Hepatocyte (in vitro differentiated cells): ENCODE measurements around the gene HYAL3.

Experiments used
- EZH2 ChIP-seq: fragments of 200-600 bp; sonication (generic); IDR thresholded peaks from 2 replicates; pipeline ENCODE4 v1.6.1; 2016; ENCODE audit warnings: antibody characterized with exemption, mild to moderate bottlenecking, borderline replicate concordance
- EZH2phosphoT487 ChIP-seq: fragments of 200-600 bp; sonication (generic); IDR thresholded peaks from one replicate; pipeline ENCODE4 v1.6.1; 2018; ENCODE audit warnings: antibody characterized with exemption, mild to moderate bottlenecking, low read depth, moderate library complexity; ENCODE audit not compliant: unreplicated experiment, severe bottlenecking
- TF ChIP-seq, protein P1 (sequence below): fragments of 200-600 bp; sonication (generic); IDR thresholded peaks from 2 replicates; pipeline ENCODE4 v1.5.1; 2016; ENCODE audit warnings: antibody characterized with exemption, mild to moderate bottlenecking; ENCODE audit not compliant: poor library complexity

- TF ChIP-seq, protein P1, sequence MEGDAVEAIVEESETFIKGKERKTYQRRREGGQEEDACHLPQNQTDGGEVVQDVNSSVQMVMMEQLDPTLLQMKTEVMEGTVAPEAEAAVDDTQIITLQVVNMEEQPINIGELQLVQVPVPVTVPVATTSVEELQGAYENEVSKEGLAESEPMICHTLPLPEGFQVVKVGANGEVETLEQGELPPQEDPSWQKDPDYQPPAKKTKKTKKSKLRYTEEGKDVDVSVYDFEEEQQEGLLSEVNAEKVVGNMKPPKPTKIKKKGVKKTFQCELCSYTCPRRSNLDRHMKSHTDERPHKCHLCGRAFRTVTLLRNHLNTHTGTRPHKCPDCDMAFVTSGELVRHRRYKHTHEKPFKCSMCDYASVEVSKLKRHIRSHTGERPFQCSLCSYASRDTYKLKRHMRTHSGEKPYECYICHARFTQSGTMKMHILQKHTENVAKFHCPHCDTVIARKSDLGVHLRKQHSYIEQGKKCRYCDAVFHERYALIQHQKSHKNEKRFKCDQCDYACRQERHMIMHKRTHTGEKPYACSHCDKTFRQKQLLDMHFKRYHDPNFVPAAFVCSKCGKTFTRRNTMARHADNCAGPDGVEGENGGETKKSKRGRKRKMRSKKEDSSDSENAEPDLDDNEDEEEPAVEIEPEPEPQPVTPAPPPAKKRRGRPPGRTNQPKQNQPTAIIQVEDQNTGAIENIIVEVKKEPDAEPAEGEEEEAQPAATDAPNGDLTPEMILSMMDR = no peak
- no peak for TF ChIP-seq EZH2
- TF ChIP-seq EZH2phosphoT487 = no peak
Measured at GRCh38 chr3:50276762-50277101, 22.5 kb downstream of the HYAL3 start.
